Stomach (tissue), 4 donors: ENCODE data around the gene EIF4G3.

Experiments
- CTCF ChIP-seq, 7 experiments: fragments of 450-650 bp in 4 of 7; fragments of 200-600 bp in 3 of 7; sonication (generic) in 3 of 7; IDR thresholded peaks; one replicate each; pipeline ENCODE4 v1.5.1; 2016 to 2019; ENCODE audit warnings: antibody characterized with exemption in 7 of 7, control low read depth in 2 of 7, mild to moderate bottlenecking in 1 of 7
- EP300 ChIP-seq: sonication (generic); formaldehyde crosslinking; IDR thresholded peaks from one replicate; pipeline ENCODE4 v1.6.1; 2017; ENCODE audit warnings: antibody characterized with exemption
- POLR2A ChIP-seq, 4 donors: fragments of 450-650 bp; IDR thresholded peaks; one replicate each; pipeline ENCODE4 v1.6.1; 2016; ENCODE audit warnings: antibody characterized with exemption in 4 of 4, control low read depth in 2 of 4, mild to moderate bottlenecking in 1 of 4, moderate library complexity in 1 of 4
- POLR2AphosphoS5 ChIP-seq, 3 donors: sonication (generic); formaldehyde crosslinking; IDR thresholded peaks; one replicate each; pipeline ENCODE4 v1.6.1; 2016; ENCODE audit warnings: antibody characterized with exemption in 3 of 3

GRCh38 chr1:21018673-21019072 is 158.0 kb downstream of the EIF4G3 start:
- no peak for TF ChIP-seq POLR2A (IDR thresholded peaks at IDR 0.05)
- no peak for TF ChIP-seq CTCF (IDR thresholded peaks at IDR 0.05)
- TF ChIP-seq POLR2AphosphoS5 (IDR thresholded peaks at IDR 0.05) = no peak
- TF ChIP-seq EP300 = no peak
